DND-41 (cell line): ENCODE measurements around the gene PHC2.

ENCODE experiments used
- CTCF ChIP-seq: IDR thresholded peaks from 2 replicates; pipeline ENCODE4 v1.5.1; 2012; ENCODE audit warnings: borderline replicate concordance, low read length, moderate library complexity, mild to moderate bottlenecking; ENCODE audit not compliant: poor library complexity, severe bottlenecking; ENCODE audit errors: extremely low read depth
- EZH2 ChIP-seq: IDR thresholded peaks from 3 replicates; pipeline ENCODE4 v1.6.1; 2012; ENCODE audit warnings: borderline replicate concordance, low read depth, mild to moderate bottlenecking, moderate library complexity, low read length, inconsistent platforms; ENCODE audit not compliant: severe bottlenecking

- no peak for TF ChIP-seq CTCF
- TF ChIP-seq EZH2 = no peak
Measured at GRCh38 chr1:33319186-33319948, 111.5 kb downstream of the PHC2 start.
